HG02938 (cell line): ENCODE measurements around the gene METTL22.

Experiments used
- ATAC-seq: cut with Tn5 transposase; IDR thresholded peaks from one replicate; pipeline ENCODE4 v1.9.1; 2021; ENCODE audit warnings: mild to moderate bottlenecking, moderate library complexity; ENCODE audit not compliant: unreplicated experiment

Gene METTL22

GRCh38 chr16:8686031-8686621 lies 64.6 kb downstream of the METTL22 start:
- ATAC-seq, result no peak

GRCh38 chr16:8686879-8687278 lies 65.4 kb downstream of the METTL22 start:
- no peak for ATAC-seq

- ATAC-seq, result no peak
Measured at GRCh38 chr16:8689686-8690085, 68.2 kb downstream of the METTL22 start.

- ATAC-seq, result no peak
Measured at GRCh38 chr16:8691728-8692127, 70.2 kb downstream of the METTL22 start.

- no peak for ATAC-seq
Measured at GRCh38 chr16:8694795-8695728, 73.6 kb downstream of the METTL22 start.

GRCh38 chr16:8696880-8697279 lies 75.4 kb downstream of the METTL22 start:
- ATAC-seq, result no peak

GRCh38 chr16:8697965-8698364 lies 76.5 kb downstream of the METTL22 start:
- no peak for ATAC-seq
